A673 (cell line): ENCODE data around the gene SMCO3.

Source experiments
- CTCF ChIP-seq: fragments of 300-800, 200-600 bp; sonication (generic); conservative IDR thresholded peaks from 2 replicates; pipeline ENCODE4 v1.5.1; 2017; ENCODE audit warnings: low read depth, mild to moderate bottlenecking, antibody characterized with exemption, low read length, moderate library complexity, mixed read lengths
- EZH2 ChIP-seq: fragments of 200-600 bp; sonication (generic); IDR thresholded peaks from 2 replicates; pipeline ENCODE4 v1.6.1; 2017; ENCODE audit warnings: borderline replicate concordance, low read depth, mild to moderate bottlenecking, mixed read lengths, antibody characterized with exemption, low read length; ENCODE audit not compliant: poor library complexity, severe bottlenecking

GRCh38 chr12:14840616-14841015 lies 26.6 kb upstream of the SMCO3 start:
- TF ChIP-seq CTCF, result no peak
- TF ChIP-seq EZH2, result no peak
